G401.6 (cell line): ENCODE measurements around the gene ANO9.
"Not testable (repeated sequence)": the region's sequence is repeated elsewhere in the genome, so short reads cannot be mapped to it uniquely, and the experiment has no call there.

Source experiments
- FAIRE-seq: peaks from 2 replicates; lab custom pipeline; 2012; peaks lifted over from hg19 to GRCh38; lab: Jason Lieb, UNC

ANO9 gene

GRCh38 chr11:398826-399225 is 43.0 kb downstream of the ANO9 start:
- FAIRE-seq, result no peak

- no peak for FAIRE-seq
Measured at GRCh38 chr11:396948-397548, 44.8 kb downstream of the ANO9 start.

- FAIRE-seq, result no peak
Measured at GRCh38 chr11:396511-396947, 45.3 kb downstream of the ANO9 start.

- no peak for FAIRE-seq
Measured at GRCh38 chr11:395866-396265, 45.9 kb downstream of the ANO9 start.

- FAIRE-seq, result no peak
Measured at GRCh38 chr11:394858-395655, 46.8 kb downstream of the ANO9 start.

- FAIRE-seq, result no peak
Measured at GRCh38 chr11:394034-394857, 47.6 kb downstream of the ANO9 start, which contains the start of gene PKP3. Gene PKP3 (plus strand): TSS chr11:394209. CDS start chr11:394293, 84 bp downstream.

- no peak for FAIRE-seq
Measured at GRCh38 chr11:393219-394033, 48.4 kb downstream of the ANO9 start.

- no peak for FAIRE-seq
Measured at GRCh38 chr11:392102-392777, 49.6 kb downstream of the ANO9 start.

GRCh38 chr11:391117-392017 is 50.4 kb downstream of the ANO9 start:
- FAIRE-seq, result no peak

GRCh38 chr11:390175-390574 is 51.6 kb downstream of the ANO9 start:
- FAIRE-seq, result no peak

- FAIRE-seq, result not testable (repeated sequence)
Measured at GRCh38 chr11:389369-389768, 52.4 kb downstream of the ANO9 start.

- no peak for FAIRE-seq
Measured at GRCh38 chr11:387193-387793, 54.5 kb downstream of the ANO9 start.

- no peak for FAIRE-seq
Measured at GRCh38 chr11:386483-386882, 55.3 kb downstream of the ANO9 start.

GRCh38 chr11:385594-386351 is 56.0 kb downstream of the ANO9 start:
- FAIRE-seq, result no peak

- no peak for FAIRE-seq
Measured at GRCh38 chr11:384511-384910, 57.3 kb downstream of the ANO9 start.

- no peak for FAIRE-seq
Measured at GRCh38 chr11:383431-383830, 58.4 kb downstream of the ANO9 start.

- no peak for FAIRE-seq
Measured at GRCh38 chr11:382081-382629, 59.7 kb downstream of the ANO9 start.

GRCh38 chr11:381501-382072 is 60.2 kb downstream of the ANO9 start:
- no peak for FAIRE-seq

- no peak for FAIRE-seq
Measured at GRCh38 chr11:380996-381395, 60.8 kb downstream of the ANO9 start.
